GM20000 (cell line): ENCODE results near the gene KLHDC7A.

Experiments
- DNase-seq: peaks from one replicate; pipeline ENCODE4 v3.0.0; 2012; ENCODE audit warnings: low spot score
- CTCF ChIP-seq: IDR thresholded peaks from 2 replicates; pipeline ENCODE4 v1.5.1; 2012; ENCODE audit warnings: mild to moderate bottlenecking, control low read depth; ENCODE audit errors: extremely low read depth, missing control alignments

KLHDC7A gene

GRCh38 chr1:18463984-18464664 is 16.6 kb upstream of the KLHDC7A start:
- no peak for DNase-seq
- no peak for TF ChIP-seq CTCF

- no peak for TF ChIP-seq CTCF
- no peak for DNase-seq
Measured at GRCh38 chr1:18464665-18465050, 16.1 kb upstream of the KLHDC7A start.

GRCh38 chr1:18466676-18467075 is 14.1 kb upstream of the KLHDC7A start:
- no peak for TF ChIP-seq CTCF
- no peak for DNase-seq

- DNase-seq = no peak
- TF ChIP-seq CTCF = no peak
Measured at GRCh38 chr1:18468570-18468969, 12.2 kb upstream of the KLHDC7A start.

- no peak for TF ChIP-seq CTCF
- DNase-seq = no peak
Measured at GRCh38 chr1:18469514-18469913, 11.2 kb upstream of the KLHDC7A start.

- no peak for TF ChIP-seq CTCF
- DNase-seq = no peak
Measured at GRCh38 chr1:18470671-18471355, 9.9 kb upstream of the KLHDC7A start.

- TF ChIP-seq CTCF = no peak
- no peak for DNase-seq
Measured at GRCh38 chr1:18473195-18473815, 7.4 kb upstream of the KLHDC7A start.
